Heart right ventricle (tissue), 16 donors: ENCODE results near the gene RGMA. TPM values are rescaled to one million over a fixed set of nuclear protein-coding genes. Genes with fewer than 3 reads are reported as not detected.
"Not testable (repeated sequence)": the region's sequence is repeated elsewhere in the genome, so short reads cannot be mapped to it uniquely, and the experiment has no call there.

ENCODE experiments used
- ATAC-seq, 8 donors: fragments of 200-7000 bp; cut with Tn5 transposase; one replicate each; pipeline ENCODE4 v1.9.1; 2020; ENCODE audit warnings: mild to moderate bottlenecking in 8 of 8, moderate library complexity in 8 of 8, moderate number of reproducible peaks in 1 of 8
- DNase-seq, 2 donors: peaks; one replicate each; pipeline ENCODE4 v3.0.0-alpha.2; 2020
- H3K27ac ChIP-seq, 10 donors: fragments of 200-600 bp; sonication (generic) in 2 of 10; one replicate each; pipeline versions ENCODE4 v1.5.0 to v1.8.0; 2020 to 2022; ENCODE audit warnings: mild to moderate bottlenecking in 3 of 10
- H3K27me3 ChIP-seq, 7 donors: fragments of 200-600 bp; one replicate each; pipeline ENCODE4 v1.8.0; 2021 to 2022; ENCODE audit warnings: mild to moderate bottlenecking in 2 of 7
- H3K36me3 ChIP-seq, 9 donors: fragments of 200-600 bp; sonication (generic) in 1 of 9; one replicate each; pipeline versions ENCODE4 v1.5.0 to v1.8.0; 2020 to 2022; ENCODE audit warnings: mild to moderate bottlenecking in 2 of 9
- H3K4me1 ChIP-seq, 9 donors: fragments of 200-600 bp; sonication (generic) in 1 of 9; one replicate each; pipeline versions ENCODE4 v1.5.0 to v1.8.0; 2020 to 2022; ENCODE audit warnings: mild to moderate bottlenecking in 4 of 9
- H3K4me3 ChIP-seq, 10 donors: fragments of 200-600 bp; sonication (generic) in 2 of 10; one replicate each; pipeline versions ENCODE4 v1.5.0 to v1.8.0; 2020 to 2022; ENCODE audit warnings: mild to moderate bottlenecking in 7 of 10, moderate library complexity in 2 of 10
- H3K9me3 ChIP-seq, 11 donors: fragments of 200-600 bp in 10 of 11; sonication (generic) in 2 of 11; one replicate each; pipeline versions ENCODE4 v1.5.0 to v1.8.0; 2013 to 2022; ENCODE audit warnings: mild to moderate bottlenecking in 2 of 11, control low read depth in 1 of 11, moderate library complexity in 1 of 11
- whole genome bisulfite sequencing, 2 donors: extraction: QIAGEN DNeasy Blood & Tissue Kit; methylation state at CpG; one replicate each; pipeline ENCODE4 v1.1.7; 2013; ENCODE audit warnings: inconsistent platforms in 1 of 2; 5-methylcytosine and 5-hydroxymethylcytosine counted together
- intact Hi-C, 10 donors: fragments of 100-400 bp; cut with DNase I; formaldehyde crosslinking; loops; one replicate each; pipeline versions ENCODE4 v1.11.1 to v1.14.2; 2022
- polyA plus RNA-seq, 2 donors: library from polyadenylated mRNA; stranded (reverse); fragments of 200-250 nt; gene quantifications; one replicate each; pipeline ENCODE4 v1.2.3, GENCODE V29; 2013
- total RNA-seq, 10 donors: library from RNA; stranded (reverse); fragmentation: NEBNext Ultra II Directional in 3 of 10; extraction: Animal tissue kit (Norgen Biotek cat#: 25700) in 3 of 10; gene quantifications; one replicate each; pipeline versions ENCODE4 v1.2.1 to v1.2.4, GENCODE V29; 2021 to 2023
- TF ChIP-seq, protein P1 (sequence below), 9 donors: fragments of 200-600 bp; sonication (generic) in 2 of 9; IDR thresholded peaks; one replicate each; pipeline versions ENCODE4 v1.5.0 to v1.8.0; 2021 to 2022; ENCODE audit warnings: antibody characterized with exemption in 9 of 9, mild to moderate bottlenecking in 5 of 9, moderate library complexity in 1 of 9
- donor health status: Arrhythmogenic right ventricular cardiomyopathy.
- donor health status: ischemic (EF 13 %, LVEDD 7.1; RV severe dilation, severe dysfunction).
- donor health status: healthy with polysubstance abuse.
- donor health status: DM: no; HTN: yes; CAD: no.
- donor health status: DM: no; HTN: no; CAD: no.
- donor health status: ischemic (EF 25% LVEDD 6.9; RV normal size, moderate dysfunction).
- donor health status: ischemic (EF 25% LVEDD 5.7; RV mildly dilated, moderate dysfunction).
- donor health status: healthy.
- donor health status: DM: yes; HTN: yes; CAD: no.
- donor health status: Ischemic cardiomyopathy.
- donor health status: ischemic (EF 35%, LVEDD 5.7; RV mildly dilated, moderate dysfunction).
- donor health status: nonischemic (EF 11% LVEDD 7.7; RV severe dilation, severe dysfunction).
- donor health status: DM: yes; HTN: yes; CAD: no.
- donor health status: PGD.
- donor health status: ischemic (EF 29% LVEDD 5.4; RV normal size, mild dysfunction).
- donor health status: nonischemic (EF 23%, LVEDD 6.1; RV moderate dilation, normal function).

The RGMA gene
- total and polyA plus RNA-seq, 12 donors = 4.9 to 33.8 (median 10.7) TPM

DNA sequence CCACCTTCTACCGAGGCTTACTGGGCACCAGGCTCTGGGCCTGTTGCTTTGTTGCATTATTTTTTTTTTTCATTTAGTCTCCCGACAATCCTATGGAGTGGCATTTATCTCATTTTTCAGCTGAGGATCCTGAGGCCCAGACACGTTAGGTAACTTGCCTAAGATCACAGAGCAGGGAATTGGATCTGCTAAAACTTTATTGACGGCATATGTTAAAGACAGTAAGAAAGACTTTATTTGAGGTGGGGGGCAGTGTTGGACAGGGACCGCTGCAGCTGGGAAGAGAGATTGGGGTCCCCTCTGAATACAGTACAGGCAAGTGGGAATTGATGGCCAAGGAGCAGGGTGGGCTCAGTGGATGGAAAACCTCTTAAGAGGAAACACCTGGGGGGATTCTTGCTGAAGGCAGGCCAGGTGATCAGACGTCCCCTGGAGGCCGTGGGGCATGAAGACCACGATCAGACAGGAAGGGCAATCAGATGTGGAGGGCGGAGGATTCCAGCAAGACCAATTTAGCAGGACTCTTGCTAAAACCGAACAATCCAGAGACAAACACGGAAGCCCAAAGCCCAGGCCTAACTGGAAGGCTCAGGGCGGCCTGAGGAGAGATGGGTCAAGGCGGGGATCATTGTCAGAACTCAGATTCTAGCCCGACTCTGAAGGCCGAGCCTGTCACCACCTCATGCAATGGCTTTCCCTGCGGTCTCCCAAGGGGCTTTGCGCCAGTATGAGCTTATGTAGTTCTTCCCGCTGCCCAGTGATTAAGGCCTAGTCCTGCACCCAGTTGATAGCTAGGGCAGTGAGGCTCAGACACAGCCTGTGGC, 53.7 kb downstream of the RGMA start:
- Histone ChIP-seq H3K27me3 (no peaks in the 10 kb centered on the region), H3K4me1 (peaks cover 7 to 42% (median 11%) of the 10 kb centered on the region in 9 donors), H3K9me3 (no peaks in the 10 kb centered on the region), H3K4me3 (no peak overlapping the region), H3K36me3 (no peaks in the 10 kb centered on the region), H3K27ac (no peak overlapping the region)
- 85% methylated on average over 18 of the region's 18 CpGs for WGBS, 2 donors
- DNase-seq = no peak
- TF ChIP-seq, protein P1, sequence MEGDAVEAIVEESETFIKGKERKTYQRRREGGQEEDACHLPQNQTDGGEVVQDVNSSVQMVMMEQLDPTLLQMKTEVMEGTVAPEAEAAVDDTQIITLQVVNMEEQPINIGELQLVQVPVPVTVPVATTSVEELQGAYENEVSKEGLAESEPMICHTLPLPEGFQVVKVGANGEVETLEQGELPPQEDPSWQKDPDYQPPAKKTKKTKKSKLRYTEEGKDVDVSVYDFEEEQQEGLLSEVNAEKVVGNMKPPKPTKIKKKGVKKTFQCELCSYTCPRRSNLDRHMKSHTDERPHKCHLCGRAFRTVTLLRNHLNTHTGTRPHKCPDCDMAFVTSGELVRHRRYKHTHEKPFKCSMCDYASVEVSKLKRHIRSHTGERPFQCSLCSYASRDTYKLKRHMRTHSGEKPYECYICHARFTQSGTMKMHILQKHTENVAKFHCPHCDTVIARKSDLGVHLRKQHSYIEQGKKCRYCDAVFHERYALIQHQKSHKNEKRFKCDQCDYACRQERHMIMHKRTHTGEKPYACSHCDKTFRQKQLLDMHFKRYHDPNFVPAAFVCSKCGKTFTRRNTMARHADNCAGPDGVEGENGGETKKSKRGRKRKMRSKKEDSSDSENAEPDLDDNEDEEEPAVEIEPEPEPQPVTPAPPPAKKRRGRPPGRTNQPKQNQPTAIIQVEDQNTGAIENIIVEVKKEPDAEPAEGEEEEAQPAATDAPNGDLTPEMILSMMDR (IDR thresholded peaks at IDR 0.05) = no peak
- ATAC-seq = no peak
- intact Hi-C loops = loop anchor here in 7 of 10 donors (5.0 to 10.0 kb wide), 4 partner anchors 939 to 1289 kb away; no protein-coding TSS in a partner anchor

DNA sequence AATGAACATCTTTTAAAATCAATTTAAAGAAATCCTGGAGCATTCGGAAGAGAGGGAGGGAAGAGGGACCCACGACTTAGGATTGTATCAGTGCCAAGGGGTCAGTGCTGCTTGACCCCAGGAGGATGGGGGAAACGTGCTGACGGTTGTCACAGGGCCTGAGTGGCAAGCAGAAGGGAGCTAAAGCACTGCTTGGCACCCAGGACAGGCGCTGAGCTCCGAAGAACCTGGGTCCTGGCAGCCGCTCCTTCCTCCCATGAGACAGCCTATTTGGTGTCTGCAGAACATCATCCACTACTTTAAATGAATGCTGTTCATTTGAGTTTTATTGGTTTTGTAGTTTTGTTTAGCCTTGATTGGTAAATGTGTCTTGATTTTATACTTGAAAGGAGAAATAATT, 54.5 kb downstream of the RGMA start:
- no peaks in the 10 kb centered on the region for H3K9me3 ChIP-seq
- DNase-seq = no peak
- no peak overlapping the region for H3K4me3 ChIP-seq
- no peak overlapping the region for H3K27ac ChIP-seq
- TF ChIP-seq, protein P1 (IDR thresholded peaks at IDR 0.05) = no peak
- no peaks in the 10 kb centered on the region for H3K27me3 ChIP-seq
- H3K36me3 ChIP-seq = no peaks in the 10 kb centered on the region
- H3K4me1 ChIP-seq = peaks cover 11 to 43% (median 19%) of the 10 kb centered on the region in 9 donors
- WGBS, 2 donors = 74 to 76% methylated on average over 7 of the region's 7 CpGs
- ATAC-seq = no peak
- intact Hi-C loops = loop anchor here in 7 of 10 donors (5.0 to 10.0 kb wide), 3 partner anchors 940 to 1290 kb away; no protein-coding TSS in a partner anchor

DNA sequence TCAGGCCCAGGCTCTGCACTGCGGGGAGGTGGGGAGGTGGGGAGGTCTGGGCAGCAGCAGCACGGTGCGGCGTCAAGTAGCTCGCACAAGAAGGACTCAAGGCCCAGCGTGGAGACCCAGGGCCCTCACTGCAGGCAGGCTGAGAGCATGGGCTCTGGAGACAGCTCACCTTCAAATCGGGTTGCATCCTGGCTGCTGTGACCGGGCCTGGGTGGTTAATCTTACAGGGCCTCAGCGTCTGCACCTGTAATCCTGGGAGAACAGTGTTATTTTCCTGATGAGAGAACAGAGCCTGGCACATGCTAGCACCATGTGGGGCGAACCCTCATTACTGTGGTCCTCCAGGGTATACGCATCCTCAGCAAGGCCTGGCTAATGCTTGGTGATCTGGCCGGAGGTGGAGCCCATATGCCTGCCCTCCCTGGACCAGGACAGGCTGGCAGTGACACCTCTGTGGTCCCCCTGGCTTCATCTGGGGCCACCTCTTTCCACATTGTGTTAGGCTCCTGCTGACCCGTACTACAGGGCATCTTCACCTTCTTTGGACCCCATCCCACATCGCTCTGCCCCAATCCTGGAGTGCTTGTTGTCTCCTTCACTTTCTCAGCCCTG, 55.5 kb downstream of the RGMA start:
- Histone ChIP-seq H3K27me3 (no peaks in the 10 kb centered on the region), H3K4me3 (no peak overlapping the region), H3K9me3 (no peaks in the 10 kb centered on the region), H3K4me1 (peaks cover 16 to 53% (median 28%) of the 10 kb centered on the region in 9 donors), H3K27ac (no peak overlapping the region), H3K36me3 (no peaks in the 10 kb centered on the region)
- intact Hi-C loops = loop anchor here in 7 of 10 donors (5.0 to 10.0 kb wide), 3 partner anchors 941 to 1291 kb away; no protein-coding TSS in a partner anchor
- 90 to 96% methylated on average over 14 of the region's 14 CpGs for WGBS, 2 donors
- TF ChIP-seq, protein P1 (IDR thresholded peaks at IDR 0.05) = no peak
- ATAC-seq (no peak), DNase-seq (no peak)

DNA sequence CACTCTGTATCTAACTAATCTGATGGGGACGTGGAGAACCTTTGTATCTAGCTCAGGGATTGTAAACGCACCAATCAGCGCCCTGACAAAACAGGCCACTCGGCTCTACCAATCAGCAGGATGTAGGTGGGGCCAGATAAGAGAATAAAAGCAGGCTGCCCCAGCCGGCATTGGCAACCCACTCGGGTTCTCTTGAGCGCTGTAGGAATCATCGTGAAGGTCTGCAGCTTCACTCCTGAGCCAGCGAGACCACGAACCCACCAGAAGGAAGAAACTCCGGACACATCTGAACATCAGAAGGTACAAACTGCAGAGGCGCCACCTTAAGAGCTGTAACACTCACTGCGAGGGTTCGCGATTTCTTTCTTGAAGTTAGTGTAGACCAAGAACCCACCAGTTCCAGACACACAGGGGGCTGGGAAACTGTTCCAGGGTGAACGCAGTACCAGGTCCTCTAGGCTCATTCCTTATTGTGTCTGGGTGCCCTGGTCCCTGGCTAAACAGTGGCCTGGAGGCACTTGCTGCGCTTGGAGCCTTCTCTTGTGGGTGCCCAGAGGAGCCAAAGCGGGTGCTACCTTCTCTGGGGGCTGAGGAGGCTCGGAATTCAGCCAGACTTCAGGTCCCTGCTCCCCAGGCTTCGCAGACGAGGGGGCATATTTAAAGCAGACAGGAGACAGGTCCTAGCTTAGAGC, 56.4 kb downstream of the RGMA start:
- H3K27ac ChIP-seq, H3K36me3 ChIP-seq, H3K9me3 ChIP-seq, H3K27me3 ChIP-seq, H3K4me3 ChIP-seq, DNase-seq, ATAC-seq: not testable (repeated sequence)
- WGBS, 2 donors = 87 to 90% methylated on average over 21 of the region's 21 CpGs
- H3K4me1 ChIP-seq = peaks cover 24 to 55% (median 34%) of the 10 kb centered on the region in 9 donors
- intact Hi-C loops = loop anchor here in 7 of 10 donors (5.0 to 10.0 kb wide), 3 partner anchors 942 to 1292 kb away; no protein-coding TSS in a partner anchor

DNA sequence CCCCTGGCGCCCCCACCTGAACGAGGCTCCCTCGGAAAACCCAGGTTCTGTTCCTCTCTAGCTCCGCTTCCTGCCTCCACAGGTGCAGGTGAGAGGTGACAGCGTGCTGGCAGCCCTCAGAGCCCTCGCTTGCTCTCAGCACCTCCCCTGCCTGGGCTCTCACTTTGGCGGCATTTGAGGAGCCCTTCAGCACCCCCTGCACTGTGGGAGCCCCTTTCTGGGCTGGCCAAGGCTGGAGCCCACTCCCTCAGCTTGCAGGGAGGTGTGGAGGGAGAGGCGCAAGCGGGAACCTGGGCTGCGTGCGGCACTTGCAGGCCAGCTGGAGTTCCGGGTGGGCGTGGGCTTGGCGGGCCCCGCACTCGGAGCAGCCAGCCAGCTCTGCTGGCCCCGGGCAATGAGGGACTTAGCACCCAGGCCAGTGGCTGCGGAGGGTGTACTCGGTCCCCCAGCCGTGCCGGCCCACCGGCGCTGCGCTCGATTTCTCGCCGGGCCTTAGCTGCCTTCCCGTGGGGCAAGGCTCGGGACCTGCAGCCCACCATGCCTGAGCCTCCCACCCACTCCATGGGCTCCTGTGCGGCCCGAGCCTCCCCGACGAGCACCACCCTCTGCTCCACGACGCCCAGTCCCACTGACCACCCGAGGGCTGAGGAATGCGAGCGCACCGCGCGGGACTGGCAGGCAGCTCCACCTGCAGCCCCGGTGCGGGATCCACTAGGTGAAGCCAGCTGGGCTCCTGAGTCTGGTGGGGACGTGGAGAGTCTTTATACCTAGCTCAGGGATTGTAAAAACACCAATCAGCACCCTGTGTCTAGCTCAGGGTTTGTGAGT, 57.2 kb downstream of the RGMA start:
- H3K27ac ChIP-seq, H3K27me3 ChIP-seq, ATAC-seq, H3K4me3 ChIP-seq, H3K9me3 ChIP-seq: not testable (repeated sequence)
- intact Hi-C loops = loop anchor here in 9 of 10 donors (2.0 to 10.0 kb wide), 4 partner anchors 943 to 1293 kb away; no protein-coding TSS in a partner anchor
- Histone ChIP-seq H3K36me3 (peaks cover 0 to 14% (median 0%) of the 10 kb centered on the region in 9 donors), H3K4me1 (peaks cover 24 to 56% (median 41%) of the 10 kb centered on the region in 9 donors)
- 95 to 96% methylated on average over 39 to 44 of the region's 44 CpGs for WGBS, 2 donors
- peak in 1 of 2 donors; percentile 2 for DNase-seq
